Upper lobe of left lung (tissue), 4 donors: ENCODE data around the gene SRPRB.

Experiments used
- CTCF ChIP-seq, 6 experiments: fragments of 450-650 bp in 4 of 6; fragments of 200-600 bp in 2 of 6; sonication (generic) in 2 of 6; IDR thresholded peaks; one replicate each; pipeline ENCODE4 v1.5.1; 2016 to 2019; ENCODE audit warnings: antibody characterized with exemption in 6 of 6
- POLR2AphosphoS5 ChIP-seq, 2 donors: sonication (generic); formaldehyde crosslinking; IDR thresholded peaks; one replicate each; pipeline ENCODE4 v1.5.1; 2017; ENCODE audit warnings: antibody characterized with exemption in 2 of 2

GRCh38 chr3:133781570-133781969, 24.0 kb upstream of the SRPRB start:
- TF ChIP-seq POLR2AphosphoS5 (IDR thresholded peaks at IDR 0.05) (no peak), CTCF (IDR thresholded peaks at IDR 0.05) (no peak)
